SK-N-SH (cell line): ENCODE results near the gene AGRN. TPM values are rescaled to one million over a fixed set of nuclear protein-coding genes. Genes with fewer than 3 reads are reported as not detected.

Experiments
- CTCF ChIA-PET: fragments of 300-600, 350-600 bp; formaldehyde crosslinking; extraction: SDS; loops from one replicate; lab custom pipeline; 2021; lab: Yijun Ruan, JAX
- POLR2A ChIA-PET: fragments of 350-600 bp; sonication (Branson Sonifier 250); formaldehyde crosslinking; extraction: SDS; loops from one replicate; lab custom pipeline; 2020; ENCODE audit warnings: antibody characterized with exemption, inconsistent platforms; lab: Yijun Ruan, JAX
- DNase-seq: peaks from one replicate; pipeline ENCODE4 v3.0.0; 2012
- H2AFZ ChIP-seq: fragments of 200-600 bp; sonication (generic); 2 replicates; pipeline ENCODE4 v1.8.1; 2016; ENCODE audit warnings: antibody characterized with exemption, mild to moderate bottlenecking, low read depth
- H3F3A ChIP-seq: fragments of 200-600 bp; sonication (generic); replicated peaks from 2 replicates; pipeline ENCODE3; 2016; ENCODE audit warnings: antibody characterized with exemption, mild to moderate bottlenecking; ENCODE audit not compliant: insufficient read depth
- H3K27ac ChIP-seq, 2 experiments: fragments of 200-500 bp in 1 of 2; fragments of 200-600 bp in 1 of 2; sonication (Bioruptor generic) in 1 of 2; sonication (generic), shearing (Covaris generic) in 1 of 2; 2 replicates each; pipeline versions ENCODE4 v1.5.1 to v1.6.1; 2014 to 2016; ENCODE audit warnings: low read depth in 2 of 2, inconsistent platforms in 1 of 2, low read length in 1 of 2, mild to moderate bottlenecking in 1 of 2, mixed read lengths in 1 of 2
- H3K27me3 ChIP-seq: fragments of 200-600 bp; sonication (generic), shearing (Covaris generic); 2 replicates; pipeline ENCODE4 v1.6.1; 2016; ENCODE audit warnings: mixed run types; ENCODE audit not compliant: insufficient read depth
- H3K36me3 ChIP-seq, 2 experiments: fragments of 200-500 bp in 1 of 2; fragments of 200-600 bp in 1 of 2; sonication (Bioruptor generic) in 1 of 2; sonication (generic) in 1 of 2; replicated peaks in 1 of 2; 2 replicates each; pipeline versions ENCODE3 to v1.5.1; 2014 to 2016; ENCODE audit warnings: low read length in 1 of 2, mild to moderate bottlenecking in 1 of 2; ENCODE audit not compliant: insufficient read depth in 2 of 2, control insufficient read depth in 1 of 2
- H3K4me1 ChIP-seq, 2 experiments: fragments of 200-500 bp in 1 of 2; fragments of 200-600 bp in 1 of 2; sonication (Bioruptor generic) in 1 of 2; sonication (generic), shearing (Covaris generic) in 1 of 2; 2 replicates each; pipeline versions ENCODE4 v1.5.1 to v1.6.1; 2014 to 2016; ENCODE audit warnings: low read depth in 1 of 2, low read length in 1 of 2, mixed run types in 1 of 2; ENCODE audit not compliant: insufficient read depth in 2 of 2, control insufficient read depth in 1 of 2
- H3K4me2 ChIP-seq: fragments of 200-600 bp; sonication (generic), shearing (Covaris generic); 2 replicates; pipeline ENCODE4 v1.6.1; 2017; ENCODE audit warnings: mixed run types
- H3K4me3 ChIP-seq, 2 experiments: fragments of 200-500 bp in 1 of 2; fragments of 200-600 bp in 1 of 2; sonication (Bioruptor generic) in 1 of 2; sonication (generic), shearing (Covaris generic) in 1 of 2; 2 replicates each; pipeline versions ENCODE4 v1.5.1 to v1.8.1; 2014 to 2016; ENCODE audit warnings: low read depth in 2 of 2, inconsistent platforms in 1 of 2, low read length in 1 of 2, mild to moderate bottlenecking in 1 of 2, mixed read lengths in 1 of 2, moderate library complexity in 1 of 2
- H3K79me2 ChIP-seq: fragments of 200-600 bp; sonication (generic); 2 replicates; pipeline ENCODE4 v1.8.1; 2017; ENCODE audit warnings: mild to moderate bottlenecking; ENCODE audit not compliant: insufficient read depth
- H3K9ac ChIP-seq: fragments of 200-600 bp; sonication (generic); 2 replicates; pipeline ENCODE4 v1.6.1; 2017; ENCODE audit warnings: mixed run types
- H3K9me2 ChIP-seq: fragments of 200-600 bp; sonication (generic); 2 replicates; pipeline ENCODE4 v1.6.1; 2017; ENCODE audit warnings: mixed run types
- H3K9me3 ChIP-seq: fragments of 200-600 bp; sonication (generic); 2 replicates; pipeline ENCODE4 v1.6.1; 2017; ENCODE audit warnings: mixed run types, mild to moderate bottlenecking, moderate library complexity
- H4K20me1 ChIP-seq: fragments of 200-600 bp; sonication (generic); 2 replicates; pipeline ENCODE4 v1.6.1; 2017; ENCODE audit warnings: mild to moderate bottlenecking, mixed run types; ENCODE audit not compliant: insufficient read depth
- ELF1 ChIP-seq: IDR thresholded peaks from 2 replicates; pipeline ENCODE4 v1.4.0; 2012
- FOXJ3 ChIP-seq: sonication (generic); formaldehyde crosslinking; IDR thresholded peaks from 2 replicates; pipeline ENCODE4 v1.5.1; 2020; ENCODE audit warnings: mild to moderate bottlenecking, missing genetic modification reagents
- GABPA ChIP-seq: IDR thresholded peaks from 2 replicates; pipeline ENCODE4 v1.4.0; 2012; ENCODE audit warnings: low read depth, mild to moderate bottlenecking
- GATA2 ChIP-seq: sonication (generic); formaldehyde crosslinking; IDR thresholded peaks from 2 replicates; pipeline ENCODE4 v1.5.0; 2020; ENCODE audit warnings: mild to moderate bottlenecking, missing genetic modification reagents
- JUND ChIP-seq: IDR thresholded peaks from 2 replicates; pipeline ENCODE4 v1.4.0; 2012
- NFIC ChIP-seq: IDR thresholded peaks from 2 replicates; pipeline ENCODE4 v1.4.0; 2012; ENCODE audit warnings: borderline replicate concordance
- NRF1 ChIP-seq: IDR thresholded peaks from 2 replicates; pipeline ENCODE4 v1.6.1; 2012; ENCODE audit warnings: low read depth, mild to moderate bottlenecking, low read length
- PBX3 ChIP-seq: IDR thresholded peaks from 2 replicates; pipeline ENCODE4; 2012
- RCOR1 ChIP-seq: fragments of 150-350 bp; IDR thresholded peaks from 2 replicates; pipeline ENCODE4 v1.6.1; 2017; ENCODE audit warnings: antibody characterized with exemption, low read length
- RFX5 ChIP-seq: IDR thresholded peaks from 2 replicates; pipeline ENCODE4 v1.6.1; 2012; ENCODE audit warnings: mild to moderate bottlenecking, improper control_type of control experiment, low read length
- SIN3A ChIP-seq: IDR thresholded peaks from 2 replicates; pipeline ENCODE4 v1.6.1; 2012; ENCODE audit warnings: low read depth, mild to moderate bottlenecking, low read length, moderate library complexity, borderline replicate concordance
- ZBTB33 ChIP-seq: IDR thresholded peaks from 2 replicates; pipeline ENCODE4 v1.4.0; 2012; ENCODE audit warnings: low read depth, borderline replicate concordance
- WGBS: methylation state at CpG from one replicate; pipeline ENCODE4 v1.1.6; 2017; ENCODE audit warnings: low lambda C conversion rate; 5-methylcytosine and 5-hydroxymethylcytosine counted together
- polyA plus RNA-seq, 3 experiments: library from polyadenylated mRNA; depleted of rRNA; stranded (reverse); fragments of >200 nt; gene quantifications; 2 replicates each; pipeline ENCODE4 v1.2.3, GENCODE V29; 2012
- TF ChIP-seq, protein P1 (sequence below): IDR thresholded peaks from 2 replicates; pipeline ENCODE4 v1.4.0; 2012; ENCODE audit warnings: low read depth, borderline replicate concordance

The AGRN gene
- polyA plus RNA-seq, 1 of the 3 experiments (the other 2 are of a cell fraction), result 31.6 TPM

DNA sequence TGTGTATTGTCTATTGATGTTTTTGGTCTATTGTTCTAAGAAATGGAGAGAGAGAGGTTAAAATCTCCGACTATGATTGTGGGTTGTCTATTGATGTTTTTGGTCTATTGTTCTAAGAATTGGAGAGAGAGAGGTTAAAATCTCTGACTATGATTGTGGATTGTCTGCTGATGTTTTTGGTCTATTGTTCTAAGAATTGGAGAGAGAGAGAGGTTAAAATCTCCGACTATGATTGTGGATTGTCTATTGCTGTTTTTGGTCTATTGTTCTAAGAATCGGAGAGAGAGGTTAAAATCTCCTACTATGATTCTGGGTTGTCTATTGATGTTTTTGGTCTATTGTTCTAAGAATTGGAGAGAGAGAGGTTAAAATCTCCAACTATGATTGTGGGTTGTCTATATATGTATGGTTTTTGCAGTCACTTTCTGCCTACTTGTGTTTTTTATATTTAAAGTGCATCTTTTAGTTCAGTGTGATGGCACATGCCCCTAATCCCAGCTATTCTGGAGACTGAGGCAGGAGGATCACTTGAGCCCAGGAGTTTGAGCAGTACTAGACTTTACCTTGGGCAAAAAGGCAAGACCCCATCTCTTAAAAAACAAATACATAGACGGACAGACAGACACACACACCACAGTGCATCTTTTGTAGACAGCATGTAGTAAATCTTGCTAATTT, 79.7 kb downstream of the AGRN start:
- DNase-seq, result no peak
- Histone ChIP-seq H3K9me2 (no peaks in the 10 kb centered on the region), H3K4me2 (no peak overlapping the region), H3K79me2 (no peaks in the 10 kb centered on the region; the same call in 1 of the 2 replicates), H3K27me3 (no peaks in the 10 kb centered on the region), H3K36me3 (no peaks in the 10 kb centered on the region), H4K20me1 (no peaks in the 10 kb centered on the region), H3F3A (peaks cover 3% of the 10 kb centered on the region), H3K9me3 (no peaks in the 10 kb centered on the region), H3K9ac (no peak overlapping the region), H3K27ac (no peak overlapping the region), H3K4me1 (no peaks in the 10 kb centered on the region), H2AFZ (no peak overlapping the region), H3K4me3 (no peak overlapping the region)
- CTCF ChIA-PET, result no interaction called here
- TF ChIP-seq FOXJ3 (no peak), JUND (no peak), GATA2 (no peak), RFX5 (no peak), SIN3A (no peak), GABPA (no peak), ELF1 (no peak)
- TF ChIP-seq, protein P1, sequence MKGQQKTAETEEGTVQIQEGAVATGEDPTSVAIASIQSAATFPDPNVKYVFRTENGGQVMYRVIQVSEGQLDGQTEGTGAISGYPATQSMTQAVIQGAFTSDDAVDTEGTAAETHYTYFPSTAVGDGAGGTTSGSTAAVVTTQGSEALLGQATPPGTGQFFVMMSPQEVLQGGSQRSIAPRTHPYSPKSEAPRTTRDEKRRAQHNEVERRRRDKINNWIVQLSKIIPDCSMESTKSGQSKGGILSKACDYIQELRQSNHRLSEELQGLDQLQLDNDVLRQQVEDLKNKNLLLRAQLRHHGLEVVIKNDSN, result no peak
- POLR2A ChIA-PET, result no interaction called here
- 95% methylated on average over 4 of the region's 4 CpGs for WGBS

GRCh38 chr1:1100296-1100695, 80.4 kb downstream of the AGRN start:
- H3F3A ChIP-seq, result peaks cover 3% of the 10 kb centered on the region
- WGBS, result 86% methylated on average over 11 of the region's 11 CpGs
- no peak overlapping the region for H2AFZ ChIP-seq
- no peaks in the 10 kb centered on the region; the same call in 1 of the 2 replicates for H3K79me2 ChIP-seq
- no peak overlapping the region for H3K27ac ChIP-seq
- no peak for DNase-seq
- no peak overlapping the region for H3K4me2 ChIP-seq
- no peak overlapping the region for H3K9ac ChIP-seq
- POLR2A ChIA-PET, result no interaction called here
- TF ChIP-seq, protein P1, result no peak
- TF ChIP-seq GATA2 (no peak), ELF1 (no peak), PBX3 (no peak), NRF1 (no peak), RFX5 (no peak), JUND (no peak), RCOR1 (no peak), NFIC (no peak), ZBTB33 (no peak)
- TF ChIP-seq, all 33 proteins: peak for 0
- Histone ChIP-seq H3K9me3 (no peaks in the 10 kb centered on the region), H3K4me1 (no peaks in the 10 kb centered on the region), H4K20me1 (no peaks in the 10 kb centered on the region), H3K36me3 (no peaks in the 10 kb centered on the region), H3K4me3 (no peak overlapping the region), H3K27me3 (no peaks in the 10 kb centered on the region), H3K9me2 (no peaks in the 10 kb centered on the region)
- CTCF ChIA-PET, result no interaction called here
